PC-9 (cell line): ENCODE results near the gene KCNK17. TPM values are rescaled to one million over a fixed set of nuclear protein-coding genes. Genes with fewer than 3 reads are reported as not detected.

Source experiments
- BruUV-seq: library from RNA; stranded (reverse); fragments of 400-500 nt; replicated peaks from 2 replicates; lab custom pipeline; 2021; lab: Mats Ljungman, UMichigan
- CTCF ChIA-PET: fragments of 300-600 bp; sonication (Branson Sonifier 250); formaldehyde crosslinking; loops from one replicate; lab custom pipeline; 2022; ENCODE audit warnings: antibody characterized with exemption; lab: Charles Lee
- POLR2A ChIA-PET: fragments of 300-600 bp; sonication (Branson Sonifier 250); formaldehyde crosslinking; loops from one replicate; lab custom pipeline; 2022; ENCODE audit warnings: antibody characterized with exemption; ENCODE audit not compliant: unreplicated experiment; lab: Charles Lee
- DNase-seq, 2 experiments: peaks; one replicate each; pipeline versions ENCODE4 v3.0.0 to v3.0.0-alpha.2; 2015 to 2022; ENCODE audit warnings: mixed read lengths in 1 of 2
- H2AFZ ChIP-seq: fragments of 200-600 bp; sonication (generic); 2 replicates; pipeline ENCODE4 v1.8.1; 2017; ENCODE audit warnings: antibody characterized with exemption
- H3F3A ChIP-seq: fragments of 200-600 bp; sonication (generic); 2 replicates; pipeline ENCODE4 v1.8.1; 2017; ENCODE audit warnings: antibody characterized with exemption, mild to moderate bottlenecking, low read depth; ENCODE audit not compliant: insufficient read depth
- H3K27ac ChIP-seq: fragments of 200-600 bp; sonication (generic); 2 replicates; pipeline ENCODE4 v1.6.1; 2016; ENCODE audit warnings: mixed run types
- H3K27me3 ChIP-seq: fragments of 200-600 bp; sonication (generic); 2 replicates; pipeline ENCODE4 v1.6.1; 2016; ENCODE audit warnings: low read depth, mixed run types; ENCODE audit not compliant: insufficient read depth
- H3K36me3 ChIP-seq: fragments of 200-600 bp; sonication (generic); 2 replicates; pipeline ENCODE4 v1.6.1; 2016; ENCODE audit warnings: low read depth, mixed run types
- H3K4me1 ChIP-seq: fragments of 200-600 bp; sonication (generic); replicated peaks from 2 replicates; pipeline ENCODE4 v1.6.1; 2016; ENCODE audit warnings: mixed run types; ENCODE audit not compliant: insufficient read depth
- H3K4me2 ChIP-seq: fragments of 200-600 bp; sonication (generic); 2 replicates; pipeline ENCODE4 v1.6.1; 2017; ENCODE audit warnings: mixed run types
- H3K4me3 ChIP-seq: fragments of 200-600 bp; sonication (generic); 2 replicates; pipeline ENCODE4 v1.6.1; 2016; ENCODE audit warnings: mixed run types
- H3K79me2 ChIP-seq: fragments of 200-600 bp; sonication (generic); 2 replicates; pipeline ENCODE4 v1.6.1; 2017; ENCODE audit warnings: low read depth, mixed run types
- H3K9me2 ChIP-seq: fragments of 200-600 bp; sonication (generic); 2 replicates; pipeline ENCODE4 v1.8.1; 2017; ENCODE audit warnings: mild to moderate bottlenecking; ENCODE audit not compliant: insufficient read depth
- H3K9me3 ChIP-seq: fragments of 200-600 bp; sonication (generic); 2 replicates; pipeline ENCODE4 v1.8.1; 2016; ENCODE audit warnings: low read depth; ENCODE audit not compliant: insufficient read depth
- H4K20me1 ChIP-seq: fragments of 200-600 bp; sonication (generic); 2 replicates; pipeline ENCODE4 v1.8.1; 2017; ENCODE audit not compliant: insufficient read depth
- EZH2 ChIP-seq: fragments of 200-600 bp; sonication (generic); IDR thresholded peaks from 2 replicates; pipeline ENCODE4 v1.8.0; 2017; ENCODE audit warnings: antibody characterized with exemption, low read depth
- intact Hi-C: fragments of 100-400 bp; cut with micrococcal nuclease; formaldehyde crosslinking; loops from one replicate; pipeline ENCODE4 v1.10.0; 2022; ENCODE audit not compliant: unreplicated experiment
- total RNA-seq: library from RNA; stranded (reverse); gene quantifications from 2 replicates; pipeline ENCODE4 v1.2.3, GENCODE V29; 2021
- TF ChIP-seq, protein P1 (sequence below): fragments of 200-600 bp; sonication (generic); conservative IDR thresholded peaks from 2 replicates; pipeline ENCODE4 v1.6.1; 2017; ENCODE audit warnings: mixed run types, antibody characterized with exemption, mild to moderate bottlenecking, moderate library complexity

Gene KCNK17
- total RNA-seq, 1 experiment from 2014 or later, result not detected

- H3K27ac ChIP-seq, result no peak overlapping the region
- H3K9me3 ChIP-seq, result no peaks in the 10 kb centered on the region
- peaks cover 24% of the 10 kb centered on the region for H3K27me3 ChIP-seq
- POLR2A ChIA-PET, result no interaction called here
- H3K4me1 ChIP-seq, result no peaks in the 10 kb centered on the region
- no peak for TF ChIP-seq EZH2
- TF ChIP-seq, protein P1, sequence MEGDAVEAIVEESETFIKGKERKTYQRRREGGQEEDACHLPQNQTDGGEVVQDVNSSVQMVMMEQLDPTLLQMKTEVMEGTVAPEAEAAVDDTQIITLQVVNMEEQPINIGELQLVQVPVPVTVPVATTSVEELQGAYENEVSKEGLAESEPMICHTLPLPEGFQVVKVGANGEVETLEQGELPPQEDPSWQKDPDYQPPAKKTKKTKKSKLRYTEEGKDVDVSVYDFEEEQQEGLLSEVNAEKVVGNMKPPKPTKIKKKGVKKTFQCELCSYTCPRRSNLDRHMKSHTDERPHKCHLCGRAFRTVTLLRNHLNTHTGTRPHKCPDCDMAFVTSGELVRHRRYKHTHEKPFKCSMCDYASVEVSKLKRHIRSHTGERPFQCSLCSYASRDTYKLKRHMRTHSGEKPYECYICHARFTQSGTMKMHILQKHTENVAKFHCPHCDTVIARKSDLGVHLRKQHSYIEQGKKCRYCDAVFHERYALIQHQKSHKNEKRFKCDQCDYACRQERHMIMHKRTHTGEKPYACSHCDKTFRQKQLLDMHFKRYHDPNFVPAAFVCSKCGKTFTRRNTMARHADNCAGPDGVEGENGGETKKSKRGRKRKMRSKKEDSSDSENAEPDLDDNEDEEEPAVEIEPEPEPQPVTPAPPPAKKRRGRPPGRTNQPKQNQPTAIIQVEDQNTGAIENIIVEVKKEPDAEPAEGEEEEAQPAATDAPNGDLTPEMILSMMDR, result peak; percentile 97
- intact Hi-C loops, result loop anchor here (2.0 kb wide), 1 partner anchor 337 kb away; no protein-coding TSS in a partner anchor
- CTCF ChIA-PET, result interaction anchor here (0.6 kb wide), 1 partner anchor 53 kb away, joined by 12 read pairs; no protein-coding TSS in a partner anchor
- no peaks in the 10 kb centered on the region for H4K20me1 ChIP-seq
- no peak overlapping the region for H3K4me3 ChIP-seq
- H3K36me3 ChIP-seq, result no peaks in the 10 kb centered on the region
- H3F3A ChIP-seq, result no peaks in the 10 kb centered on the region
- BruUV-seq, result no TSS peak
- no peak overlapping the region for H3K4me2 ChIP-seq
- no peaks in the 10 kb centered on the region for H3K79me2 ChIP-seq
- no peak overlapping the region for H2AFZ ChIP-seq
- no peaks in the 10 kb centered on the region for H3K9me2 ChIP-seq
- peak; percentile 54 to 79 for DNase-seq
These were observed 4.2 kb downstream of the KCNK17 start for GRCh38 chr6:39309942-39310531.

DNA sequence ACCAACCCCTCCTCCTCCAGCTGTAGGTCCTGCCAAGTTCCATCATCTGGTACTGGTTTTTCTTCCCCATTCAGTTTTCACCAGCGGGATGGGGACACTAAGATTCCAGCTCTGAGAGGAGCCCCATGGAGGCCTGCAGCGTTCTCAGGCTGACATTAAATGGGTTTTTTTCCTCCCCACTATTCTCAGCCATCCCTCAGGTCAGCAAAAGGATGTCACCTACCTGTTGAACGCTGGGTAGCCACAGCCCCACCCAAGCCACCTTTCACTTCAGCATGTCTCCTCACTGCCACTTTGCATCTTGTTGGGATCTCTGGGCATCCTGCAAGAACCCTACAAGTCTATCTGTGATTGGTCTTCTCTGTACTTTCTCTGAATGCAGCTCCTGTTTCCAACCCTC, 6.8 kb downstream of the KCNK17 start:
- Histone ChIP-seq H3K36me3 (no peaks in the 10 kb centered on the region), H3K4me3 (no peak overlapping the region), H3K4me2 (no peak overlapping the region), H3K79me2 (no peaks in the 10 kb centered on the region), H3K9me3 (no peaks in the 10 kb centered on the region), H3K27me3 (peaks cover 14% of the 10 kb centered on the region), H3F3A (no peaks in the 10 kb centered on the region), H3K4me1 (peaks cover 3% of the 10 kb centered on the region; the same call in 1 of the 2 replicates), H3K9me2 (no peaks in the 10 kb centered on the region), H2AFZ (no peak overlapping the region), H4K20me1 (no peaks in the 10 kb centered on the region), H3K27ac (no peak overlapping the region)
- no peak for DNase-seq
- TF ChIP-seq, protein P1, result no peak
- TF ChIP-seq EZH2, result no peak
- no TSS peak for BruUV-seq
- intact Hi-C loops, result no loop called here
- ChIA-PET CTCF (no interaction called here), POLR2A (no interaction called here)

GRCh38 chr6:39304951-39305350, 9.3 kb downstream of the KCNK17 start:
- Histone ChIP-seq H3K4me3 (no peak overlapping the region), H3K9me3 (no peaks in the 10 kb centered on the region), H3K4me2 (no peak overlapping the region), H3K9me2 (no peaks in the 10 kb centered on the region), H3K27ac (no peak overlapping the region), H3K36me3 (no peaks in the 10 kb centered on the region), H3F3A (no peaks in the 10 kb centered on the region), H3K27me3 (no peaks in the 10 kb centered on the region), H3K79me2 (no peaks in the 10 kb centered on the region), H2AFZ (no peak overlapping the region), H4K20me1 (no peaks in the 10 kb centered on the region), H3K4me1 (peaks cover 3% of the 10 kb centered on the region; the same call in 1 of the 2 replicates)
- ChIA-PET POLR2A (no interaction called here), CTCF (no interaction called here)
- no TSS peak for BruUV-seq
- DNase-seq, result no peak
- TF ChIP-seq, protein P1, result no peak
- no peak for TF ChIP-seq EZH2
- intact Hi-C loops, result loop anchor here (5.0 kb wide), 1 partner anchor 218 kb away; no protein-coding TSS in a partner anchor
